HG03378 (cell line): Measurements from ENCODE around the gene PLA1A.

Experiments used
- ATAC-seq: cut with Tn5 transposase; IDR thresholded peaks from one replicate; pipeline ENCODE4 v1.9.1; 2021; ENCODE audit warnings: mild to moderate bottlenecking, moderate library complexity; ENCODE audit not compliant: unreplicated experiment

Gene PLA1A

DNA sequence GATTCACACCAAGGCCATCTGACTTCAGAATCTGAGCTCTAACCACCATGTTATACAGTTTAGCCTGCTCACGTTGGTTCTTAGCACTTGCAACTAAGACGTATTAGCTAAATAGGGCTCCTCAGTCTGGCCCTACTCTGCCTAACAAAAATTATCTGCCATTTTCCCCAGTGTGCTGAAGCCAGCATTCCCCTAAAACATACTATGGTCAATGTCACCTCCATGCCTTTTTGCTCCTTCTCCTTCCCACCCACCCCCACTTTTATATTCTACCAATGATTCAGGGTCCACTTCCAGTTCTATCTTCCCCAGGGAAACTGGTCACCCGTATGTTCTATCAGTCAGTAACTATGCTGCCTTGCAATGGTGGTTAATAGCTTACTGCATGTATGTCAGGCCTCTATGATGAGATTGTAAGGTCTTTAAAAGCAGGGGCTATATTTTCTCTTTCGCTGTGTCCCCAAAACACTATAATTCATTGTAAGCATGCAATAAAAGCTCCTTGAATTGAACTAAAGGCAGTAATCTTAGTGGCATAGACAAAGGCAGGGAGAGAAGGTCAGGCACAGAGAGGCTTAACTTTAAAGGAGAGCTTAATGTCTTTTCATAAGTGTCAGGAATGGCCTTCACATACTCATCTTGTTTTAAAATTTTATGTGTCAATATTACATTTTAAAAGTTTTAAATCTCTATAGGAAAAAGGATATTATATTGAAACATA lies 39.4 kb downstream of the PLA1A start:
- ATAC-seq, result no peak

DNA sequence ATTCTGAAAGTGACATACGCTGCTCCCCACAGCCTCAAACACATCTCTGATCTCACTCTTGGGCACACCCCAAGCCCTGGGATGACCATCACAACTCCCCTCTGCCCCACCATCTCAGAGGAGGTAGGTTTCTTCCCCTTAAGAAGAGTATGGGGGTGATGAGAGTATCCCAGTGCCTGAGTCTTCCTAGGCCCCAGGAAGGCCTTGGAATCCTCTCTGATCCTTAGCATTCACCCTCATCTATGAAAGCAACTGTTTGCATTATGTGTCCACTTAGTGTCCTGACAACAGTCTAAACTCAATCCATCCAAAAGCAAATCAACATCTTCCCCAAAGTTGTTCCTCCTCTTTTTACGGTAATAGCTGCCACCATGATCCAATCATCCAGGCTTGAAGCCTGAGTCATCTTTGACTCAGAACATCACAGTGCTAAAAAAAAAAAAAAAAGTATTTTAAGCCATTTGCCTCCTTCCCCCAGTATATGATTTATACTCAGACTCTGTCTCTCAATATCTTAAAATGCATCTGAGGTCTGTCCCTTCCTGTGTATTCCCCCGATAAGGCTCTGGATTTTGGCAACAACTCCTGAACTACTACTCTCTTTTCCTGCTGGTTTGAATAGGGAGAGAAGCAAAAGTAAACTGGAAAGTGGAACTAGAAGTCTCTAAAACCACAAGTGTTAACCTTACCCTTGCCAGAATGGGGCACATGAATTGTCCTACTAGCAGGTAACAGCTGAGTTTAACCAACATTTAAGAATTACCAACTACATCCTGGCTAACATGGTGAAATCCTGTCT lies 40.2 kb downstream of the PLA1A start:
- ATAC-seq, result peak; percentile 32

GRCh38 chr3:119639494-119640350 lies 42.0 kb downstream of the PLA1A start:
- ATAC-seq, result no peak

GRCh38 chr3:119641416-119641815 lies 43.7 kb downstream of the PLA1A start:
- no peak for ATAC-seq

- no peak for ATAC-seq
Observed at GRCh38 chr3:119642746-119643473, 45.2 kb downstream of the PLA1A start.

GRCh38 chr3:119643528-119643927 lies 45.8 kb downstream of the PLA1A start:
- no peak for ATAC-seq

DNA sequence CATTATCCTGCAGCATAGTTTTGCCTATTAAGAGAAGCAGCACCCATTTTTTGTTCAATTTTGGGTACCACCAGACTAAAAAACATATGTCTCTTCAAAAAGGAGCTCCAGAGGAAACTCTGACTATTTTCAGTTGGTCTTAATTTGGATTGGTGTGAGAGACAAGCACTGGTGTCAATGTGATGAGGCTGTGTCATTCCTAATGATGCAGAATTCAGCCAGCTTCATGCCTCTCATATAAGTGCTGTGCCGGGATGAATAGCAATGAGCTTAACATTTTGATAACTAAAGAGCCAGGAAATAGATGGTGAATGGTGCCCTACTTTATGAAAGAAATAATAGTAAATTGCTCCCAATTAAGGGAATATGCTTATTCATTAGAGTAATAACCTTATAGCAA lies 46.8 kb downstream of the PLA1A start:
- no peak for ATAC-seq

DNA sequence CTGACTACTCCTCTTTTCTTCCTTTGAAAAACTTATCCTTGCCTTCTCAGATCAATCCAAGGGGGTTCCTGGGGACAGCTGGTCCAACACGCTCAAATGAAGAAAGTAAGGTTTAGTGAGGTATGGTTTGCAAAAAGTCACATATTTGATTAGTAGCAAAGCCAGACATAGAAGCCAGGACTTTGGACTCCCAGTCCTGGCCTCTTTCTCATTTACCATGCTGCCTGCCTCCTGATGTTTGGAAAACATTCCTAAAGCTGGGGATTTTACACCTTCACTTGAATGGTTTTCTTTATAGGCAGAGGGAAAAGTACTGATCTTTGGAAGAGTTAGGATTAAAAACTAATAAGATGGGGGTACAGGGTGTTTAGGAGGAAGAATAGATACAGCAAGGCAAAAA lies 48.1 kb downstream of the PLA1A start:
- ATAC-seq, result no peak

- ATAC-seq, result no peak
Observed at GRCh38 chr3:119647171-119647570, 49.5 kb downstream of the PLA1A start.

DNA sequence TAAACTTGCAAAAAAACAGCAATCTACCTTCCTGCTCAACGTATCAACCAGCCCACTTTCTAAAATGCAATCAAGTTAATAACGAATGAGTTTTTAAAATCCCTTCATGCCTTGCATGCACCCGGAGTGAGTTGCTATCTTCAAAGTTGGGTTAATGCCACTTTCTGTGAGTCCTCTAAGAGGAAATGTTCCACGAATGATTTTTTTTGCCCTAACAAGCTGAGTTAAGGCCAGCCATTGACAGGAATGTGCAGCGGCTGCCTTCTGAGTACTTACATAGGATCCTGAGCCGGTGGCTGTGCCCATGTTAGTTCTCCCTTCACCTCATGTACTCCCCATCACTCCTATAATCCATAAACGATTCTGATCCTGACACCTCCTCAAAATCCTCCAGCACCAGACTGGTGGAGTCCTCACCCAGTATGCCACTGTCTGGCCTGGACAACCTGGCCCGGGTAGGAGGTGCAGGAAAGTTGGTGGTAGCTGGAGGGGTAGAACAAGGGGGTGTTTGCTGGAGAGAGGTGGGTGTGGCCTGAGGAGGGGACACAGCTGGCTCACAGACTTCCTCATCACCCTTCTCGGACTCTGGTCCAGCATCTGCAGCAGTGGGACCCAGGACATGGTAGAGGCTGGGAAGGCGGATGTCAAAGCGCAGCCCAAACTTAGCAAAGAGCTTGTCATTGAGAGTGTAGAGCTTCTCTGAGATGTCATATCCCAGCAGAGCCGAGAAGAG lies 50.3 kb downstream of the PLA1A start:
- ATAC-seq, result no peak

- ATAC-seq, result no peak
Observed at GRCh38 chr3:119649761-119650160, 52.1 kb downstream of the PLA1A start.

DNA sequence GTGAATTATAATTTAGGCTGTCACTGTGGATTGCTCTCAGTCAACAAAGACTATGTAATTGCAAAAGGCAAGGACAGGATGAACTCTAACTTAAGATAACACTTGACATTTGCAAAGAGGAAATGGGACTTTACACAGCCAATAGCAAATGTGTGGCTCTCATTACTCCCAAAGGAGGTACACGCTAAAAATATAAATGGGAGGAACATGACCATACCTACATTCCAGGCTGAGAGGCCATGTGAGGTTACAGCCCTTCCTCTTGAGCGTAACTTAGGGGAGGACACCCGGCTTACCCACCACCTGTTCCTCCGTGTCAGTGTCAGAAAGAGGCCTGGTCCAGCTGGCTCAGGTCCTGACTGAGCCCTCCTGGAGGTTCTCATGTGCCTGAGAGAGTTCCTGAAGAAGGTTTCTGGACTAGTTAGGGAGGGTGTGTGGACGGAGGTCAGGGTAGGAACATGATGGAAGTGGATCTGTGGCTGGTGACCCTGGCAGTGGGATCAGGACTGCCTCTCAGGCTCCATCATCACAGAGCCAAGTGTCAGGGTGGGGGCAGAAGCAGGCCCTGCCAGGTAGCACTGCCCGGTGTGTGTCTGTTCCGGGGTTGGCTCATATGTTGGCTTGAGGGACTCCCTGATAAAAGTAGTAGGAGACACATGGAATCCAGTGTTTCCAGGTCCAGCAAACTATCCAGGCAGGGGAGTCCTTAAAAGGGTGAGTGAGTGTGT lies 54.8 kb downstream of the PLA1A start:
- ATAC-seq, result no peak

DNA sequence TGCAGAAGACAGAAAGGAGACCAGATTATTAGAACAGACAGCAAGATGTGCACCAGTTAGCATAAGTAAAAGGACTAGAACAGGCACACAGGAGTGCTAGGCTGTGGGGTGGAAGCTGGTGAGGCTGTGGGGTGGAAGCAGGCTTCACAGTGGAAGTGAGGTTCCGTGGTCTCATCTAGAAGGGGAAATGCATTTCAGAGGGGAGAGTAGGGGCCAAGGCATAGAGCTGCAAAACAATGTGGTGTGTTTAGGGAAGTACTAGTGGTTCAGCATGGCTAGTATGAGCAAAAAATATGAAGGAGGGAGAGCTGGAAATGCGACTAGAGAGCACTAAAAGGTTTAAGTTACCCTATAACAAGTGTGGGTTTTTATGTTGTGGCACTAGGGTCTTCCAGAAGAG lies 56.2 kb downstream of the PLA1A start:
- ATAC-seq, result no peak

GRCh38 chr3:119657887-119658702 lies 60.4 kb downstream of the PLA1A start:
- no peak for ATAC-seq

- ATAC-seq, result no peak
Observed at GRCh38 chr3:119658994-119659393, 61.3 kb downstream of the PLA1A start.

DNA sequence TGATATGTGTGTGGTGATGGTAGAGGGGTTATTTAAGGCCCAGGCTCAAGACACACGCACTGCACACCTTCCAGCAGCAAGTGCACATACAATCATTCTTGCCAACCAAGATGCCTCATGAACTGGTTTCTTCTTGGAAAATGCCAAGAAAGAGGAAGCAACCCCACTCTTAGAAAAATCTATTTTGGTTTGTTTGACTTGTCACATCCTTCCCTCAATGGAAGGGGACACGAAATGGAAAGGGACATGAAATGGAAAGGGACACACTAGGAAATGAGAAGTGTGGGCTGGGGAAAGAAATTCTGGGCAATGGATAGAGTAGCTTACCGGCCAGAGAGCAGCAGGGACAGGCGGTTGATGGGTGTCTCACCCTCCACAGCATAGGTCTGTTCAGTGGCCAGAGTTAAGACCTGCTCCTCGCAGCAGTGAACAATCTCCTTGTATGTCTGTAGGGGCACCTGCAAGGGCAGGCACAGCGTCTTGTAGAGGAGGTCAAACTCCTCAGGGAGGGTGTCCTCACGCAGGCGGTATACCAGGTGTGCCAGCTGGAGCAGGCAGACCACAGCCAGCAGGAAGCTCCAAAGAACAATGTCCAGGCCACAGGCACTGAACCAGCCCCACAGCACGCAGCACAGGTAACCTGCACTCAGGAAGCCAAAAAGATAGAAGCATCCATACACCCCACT lies 62.1 kb downstream of the PLA1A start:
- no peak for ATAC-seq

GRCh38 chr3:119660474-119661440 lies 63.1 kb downstream of the PLA1A start, which contains the start of gene POPDC2:
TSS of gene POPDC2 (minus strand) at chr3:119660589. CDS start at chr3:119660423, 166 bp downstream.
- no peak for ATAC-seq
